Subcutaneous abdominal adipose tissue (tissue), 5 donors: ENCODE results near the gene MAGEA3.
"Not testable (repeated sequence)": the region's sequence is repeated elsewhere in the genome, so short reads cannot be mapped to it uniquely, and the experiment has no call there.

Experiments used
- H3K27ac ChIP-seq: one replicate; pipeline ENCODE4 v1.7.0; 2013; ENCODE audit warnings: low read depth, mild to moderate bottlenecking, inconsistent platforms, low read length, moderate library complexity
- H3K27me3 ChIP-seq, 5 donors: one replicate each; pipeline ENCODE4 v1.7.0; 2013; ENCODE audit warnings: low read length in 5 of 5, inconsistent platforms in 1 of 5; ENCODE audit not compliant: control insufficient read depth in 5 of 5, insufficient read depth in 4 of 5
- H3K36me3 ChIP-seq, 5 donors: one replicate each; pipeline ENCODE4 v1.7.0; 2013; ENCODE audit warnings: low read length in 5 of 5; ENCODE audit not compliant: control insufficient read depth in 5 of 5, insufficient read depth in 5 of 5
- H3K4me1 ChIP-seq, 5 donors: one replicate each; pipeline ENCODE4 v1.7.0; 2013; ENCODE audit warnings: low read length in 5 of 5, mild to moderate bottlenecking in 3 of 5, moderate library complexity in 1 of 5; ENCODE audit not compliant: control insufficient read depth in 5 of 5, insufficient read depth in 5 of 5
- H3K4me3 ChIP-seq, 5 donors: one replicate each; pipeline ENCODE4 v1.7.0; 2013; ENCODE audit warnings: low read length in 5 of 5, low read depth in 1 of 5
- H3K9ac ChIP-seq, 5 donors: one replicate each; pipeline ENCODE4 v1.7.0; 2013; ENCODE audit warnings: low read length in 5 of 5, mild to moderate bottlenecking in 4 of 5, moderate library complexity in 3 of 5
- H3K9me3 ChIP-seq, 5 donors: one replicate each; pipeline ENCODE4 v1.7.0; 2013; ENCODE audit warnings: low read length in 5 of 5; ENCODE audit not compliant: control insufficient read depth in 5 of 5
- donor health status: healthy.
- donor health status: healthy.
- donor health status: healthy.
- donor health status: healthy.
- donor health status: healthy.

The MAGEA3 gene, protein sequence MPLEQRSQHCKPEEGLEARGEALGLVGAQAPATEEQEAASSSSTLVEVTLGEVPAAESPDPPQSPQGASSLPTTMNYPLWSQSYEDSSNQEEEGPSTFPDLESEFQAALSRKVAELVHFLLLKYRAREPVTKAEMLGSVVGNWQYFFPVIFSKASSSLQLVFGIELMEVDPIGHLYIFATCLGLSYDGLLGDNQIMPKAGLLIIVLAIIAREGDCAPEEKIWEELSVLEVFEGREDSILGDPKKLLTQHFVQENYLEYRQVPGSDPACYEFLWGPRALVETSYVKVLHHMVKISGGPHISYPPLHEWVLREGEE

DNA sequence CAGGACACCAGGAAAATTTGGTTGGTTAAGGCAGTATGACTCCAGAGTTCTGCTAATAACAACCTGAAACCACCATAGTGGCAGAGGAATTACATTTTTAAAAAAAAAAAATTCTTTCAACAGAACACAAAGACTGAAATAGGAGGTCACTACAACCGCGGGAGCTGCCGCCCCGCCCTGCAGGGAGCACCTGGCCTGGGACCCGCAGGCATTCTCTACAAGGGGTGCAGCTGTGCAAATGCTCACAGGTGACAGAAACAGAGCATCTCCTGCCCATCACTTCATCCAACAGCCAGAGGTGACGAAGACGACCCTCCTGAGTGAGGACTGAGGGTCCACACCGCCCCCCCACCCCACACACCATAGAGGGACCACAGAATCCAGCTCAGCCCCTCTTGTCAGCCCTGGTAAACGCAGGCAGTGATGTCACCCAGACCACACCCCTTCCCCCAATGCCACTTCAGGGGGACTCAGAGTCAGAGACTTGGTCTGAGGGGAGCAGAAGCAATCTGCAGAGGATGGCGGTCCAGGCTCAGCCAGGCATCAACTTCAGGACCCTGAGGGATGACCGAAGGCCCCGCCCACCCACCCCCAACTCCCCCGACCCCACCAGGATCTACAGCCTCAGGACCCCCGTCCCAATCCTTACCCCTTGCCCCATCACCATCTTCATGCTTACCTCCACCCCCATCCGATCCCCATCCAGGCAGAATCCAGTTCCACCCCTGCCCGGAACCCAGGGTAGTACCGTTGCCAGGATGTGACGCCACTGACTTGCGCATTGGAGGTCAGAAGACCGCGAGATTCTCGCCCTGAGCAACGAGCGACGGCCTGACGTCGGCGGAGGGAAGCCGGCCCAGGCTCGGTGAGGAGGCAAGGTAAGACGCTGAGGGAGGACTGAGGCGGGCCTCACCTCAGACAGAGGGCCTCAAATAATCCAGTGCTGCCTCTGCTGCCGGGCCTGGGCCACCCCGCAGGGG, at the start of gene MAGEA3:
Gene MAGEA3 (plus strand): TSS at position 843 of the 980 bp plus-strand sequence. CDS start 2,039 bp downstream, outside the sequence.
- not testable (repeated sequence) for H3K9me3 ChIP-seq, H3K9ac ChIP-seq, H3K4me1 ChIP-seq, H3K27me3 ChIP-seq, H3K4me3 ChIP-seq, H3K27ac ChIP-seq, H3K36me3 ChIP-seq

DNA sequence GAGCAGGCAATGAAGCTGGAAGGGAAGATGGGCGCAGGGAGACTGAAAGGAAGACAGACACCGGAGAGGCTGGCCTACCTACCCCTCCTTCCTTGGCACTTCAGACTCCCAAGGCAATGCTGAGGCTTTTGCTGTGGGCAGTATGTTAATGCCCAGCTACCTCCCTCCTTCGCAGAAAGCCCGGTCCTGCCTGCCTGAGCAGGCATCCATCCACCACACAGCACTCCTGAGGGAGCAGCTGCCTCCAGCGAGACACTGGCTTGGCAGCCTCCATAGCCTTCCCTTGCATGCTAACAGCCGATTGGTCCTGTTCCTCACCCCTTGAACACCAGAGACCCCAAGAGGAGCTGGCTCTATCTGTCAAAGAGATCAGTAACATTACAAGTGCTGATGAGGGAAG, 46.5 kb upstream of the MAGEA3 start:
- H3K9ac ChIP-seq = no peak overlapping the region
- no peaks in the 10 kb centered on the region for H3K36me3 ChIP-seq
- H3K9me3 ChIP-seq = no peaks in the 10 kb centered on the region
- no peak overlapping the region for H3K27ac ChIP-seq
- no peaks in the 10 kb centered on the region for H3K4me1 ChIP-seq
- H3K4me3 ChIP-seq = no peak overlapping the region
- H3K27me3 ChIP-seq = peaks cover 0 to 23% (median 14%) of the 10 kb centered on the region in 5 donors

DNA sequence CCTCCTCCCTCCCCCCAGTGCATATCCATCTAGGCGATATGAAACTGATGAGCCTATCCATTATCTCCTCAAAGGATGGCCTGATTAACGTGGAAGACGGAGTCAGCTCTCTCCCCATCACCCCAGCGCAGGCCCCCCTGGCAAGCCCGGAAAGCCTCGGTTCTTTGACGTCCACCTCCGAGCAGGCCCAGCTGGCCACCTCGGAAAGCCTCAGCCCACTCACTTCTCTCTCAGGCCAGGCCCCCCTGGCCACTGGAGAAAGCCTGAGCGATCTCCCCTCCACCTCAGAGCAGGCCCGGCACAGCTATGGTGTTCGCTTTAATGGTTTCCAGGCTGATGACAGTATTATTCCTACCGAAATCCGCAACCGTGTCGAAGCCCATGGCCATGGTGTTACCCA, 46.1 kb upstream of the MAGEA3 start:
- H3K27me3 ChIP-seq = peaks cover 0 to 23% (median 14%) of the 10 kb centered on the region in 5 donors
- no peak overlapping the region for H3K4me3 ChIP-seq

DNA sequence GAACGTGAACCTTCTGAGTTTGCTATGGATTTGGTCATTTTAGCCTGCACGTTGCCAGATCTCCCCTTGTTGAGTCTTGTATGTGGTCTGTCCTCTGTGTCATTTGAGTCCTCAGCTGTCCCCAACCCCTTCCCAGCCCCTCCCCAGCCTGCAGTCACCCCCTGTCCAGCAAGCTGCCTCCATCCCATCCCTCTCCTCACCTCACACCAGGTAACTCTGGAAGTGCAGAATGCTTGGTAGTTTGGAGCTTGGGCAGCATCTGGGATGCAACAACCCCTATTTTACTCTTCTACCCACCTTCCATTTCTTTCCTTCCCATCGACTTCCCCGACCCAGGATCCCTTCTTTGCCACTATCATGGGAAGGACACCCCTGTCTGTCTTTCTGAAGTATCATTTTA, 42.5 kb upstream of the MAGEA3 start:
- Histone ChIP-seq H3K27ac (no peak overlapping the region), H3K9ac (no peak overlapping the region), H3K36me3 (no peaks in the 10 kb centered on the region), H3K9me3 (no peaks in the 10 kb centered on the region), H3K4me3 (no peak overlapping the region), H3K4me1 (no peaks in the 10 kb centered on the region), H3K27me3 (peaks cover 4 to 24% (median 14%) of the 10 kb centered on the region in 5 donors)

More for the DNA sequence above, 46.1 kb upstream of the MAGEA3 start:
- H3K27ac ChIP-seq = no peak overlapping the region
- no peaks in the 10 kb centered on the region for H3K36me3 ChIP-seq
- no peaks in the 10 kb centered on the region for H3K9me3 ChIP-seq
- no peaks in the 10 kb centered on the region for H3K4me1 ChIP-seq
- H3K9ac ChIP-seq = no peak overlapping the region

DNA sequence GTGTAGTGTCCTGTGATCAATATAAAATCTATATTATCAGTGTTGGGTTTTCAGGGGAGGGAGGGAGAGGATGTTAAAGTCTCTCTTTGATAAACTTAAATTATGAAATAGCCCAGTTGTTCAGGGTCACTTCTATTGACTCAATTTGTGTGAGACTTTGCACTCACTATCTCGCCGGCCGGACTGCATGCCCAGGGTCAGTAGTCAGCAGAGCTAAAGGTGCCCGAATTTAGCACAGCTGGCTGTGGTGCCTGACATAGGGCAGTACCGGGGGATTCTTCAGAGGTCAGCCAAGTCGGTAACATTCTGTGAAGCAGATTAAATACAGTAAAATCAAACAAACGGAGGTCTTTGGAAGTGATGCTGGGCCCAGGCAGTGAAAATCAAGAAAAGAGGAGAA, 41.7 kb upstream of the MAGEA3 start:
- Histone ChIP-seq H3K9ac (no peak overlapping the region), H3K4me3 (no peak overlapping the region), H3K4me1 (no peaks in the 10 kb centered on the region), H3K27me3 (peaks cover 3 to 23% (median 13%) of the 10 kb centered on the region in 5 donors), H3K27ac (no peak overlapping the region), H3K36me3 (no peaks in the 10 kb centered on the region), H3K9me3 (no peaks in the 10 kb centered on the region)

- Histone ChIP-seq H3K4me3 (no peak overlapping the region), H3K9ac (no peak overlapping the region), H3K27ac (no peak overlapping the region), H3K36me3 (no peaks in the 10 kb centered on the region), H3K27me3 (peaks cover 0 to 20% (median 13%) of the 10 kb centered on the region in 5 donors), H3K9me3 (peaks cover 0 to 5% (median 0%) of the 10 kb centered on the region in 5 donors), H3K4me1 (no peaks in the 10 kb centered on the region)
These were observed 40.3 kb upstream of the MAGEA3 start for GRCh38 chrX:152658302-152658701.

DNA sequence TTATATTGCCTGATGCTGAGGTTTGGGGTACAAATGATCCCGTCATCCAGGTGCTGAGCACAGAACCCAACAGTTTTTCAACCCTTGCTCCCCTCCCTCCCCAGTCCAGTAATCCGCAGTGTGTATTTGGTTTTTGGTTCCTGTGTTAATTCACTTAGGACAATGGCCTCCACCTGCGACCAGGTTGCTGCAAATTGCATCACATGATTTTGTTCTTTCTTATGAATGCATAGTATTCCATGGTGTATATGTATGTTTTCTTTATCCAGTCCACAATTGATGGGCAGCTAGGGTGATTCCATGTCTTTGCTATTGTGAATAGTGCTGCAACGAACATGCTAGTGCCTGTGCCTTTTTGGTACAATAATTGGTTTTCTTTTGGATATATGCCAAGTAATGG, 35.5 kb upstream of the MAGEA3 start:
- H3K36me3 ChIP-seq = no peaks in the 10 kb centered on the region

DNA sequence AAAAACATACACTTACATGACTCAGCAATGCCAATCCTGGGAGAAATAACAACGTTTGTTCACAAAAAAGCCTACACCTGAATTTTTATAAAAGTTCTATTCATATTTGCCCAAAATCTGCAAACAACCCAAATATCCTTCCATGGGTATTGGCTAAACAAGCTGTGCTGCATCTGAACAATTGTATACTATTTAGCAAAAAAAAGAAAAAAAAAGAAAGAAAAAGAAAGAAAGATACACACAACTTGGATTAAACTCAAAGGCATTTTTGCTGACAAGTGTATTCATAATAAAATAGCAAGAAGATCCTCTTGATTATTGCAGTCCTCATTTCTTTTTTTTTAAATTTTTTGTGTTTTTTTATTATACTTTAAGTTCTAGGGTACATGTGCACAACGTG, 24.5 kb upstream of the MAGEA3 start:
- H3K36me3 ChIP-seq = no peaks in the 10 kb centered on the region
- no peak overlapping the region for H3K9ac ChIP-seq
- H3K4me1 ChIP-seq = no peaks in the 10 kb centered on the region
- H3K9me3 ChIP-seq = peaks cover 0 to 4% (median 0%) of the 10 kb centered on the region in 5 donors
- H3K27ac ChIP-seq = no peak overlapping the region
- peaks cover 0 to 5% (median 2%) of the 10 kb centered on the region in 5 donors for H3K27me3 ChIP-seq
- no peak overlapping the region for H3K4me3 ChIP-seq

More for the DNA sequence above, 35.5 kb upstream of the MAGEA3 start:
- Histone ChIP-seq H3K4me3 (no peak overlapping the region), H3K9me3 (peaks cover 2 to 18% (median 11%) of the 10 kb centered on the region in 5 donors), H3K27me3 (peaks cover 0 to 11% (median 9%) of the 10 kb centered on the region in 5 donors), H3K4me1 (no peaks in the 10 kb centered on the region), H3K9ac (no peak overlapping the region), H3K27ac (no peak overlapping the region)

DNA sequence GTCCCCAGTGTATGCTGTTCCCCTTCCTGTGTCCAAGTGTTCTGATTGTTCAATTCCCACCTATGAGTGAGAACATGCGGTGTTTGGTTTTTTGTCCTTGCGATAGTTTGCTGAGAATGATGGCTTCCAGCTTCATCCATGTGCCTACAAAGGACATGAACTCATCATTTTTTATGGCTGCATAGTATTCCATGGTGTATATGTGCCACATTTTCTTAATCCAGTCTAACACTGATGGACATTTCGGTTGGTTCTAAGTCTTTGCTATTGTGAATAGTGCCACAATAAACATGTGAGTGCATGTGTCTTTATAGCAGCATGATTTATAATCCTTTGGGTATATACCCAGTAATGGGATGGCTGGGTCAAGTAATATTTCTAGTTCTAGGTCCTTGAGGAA, 23.9 kb upstream of the MAGEA3 start:
- H3K9me3 ChIP-seq, H3K4me1 ChIP-seq, H3K9ac ChIP-seq, H3K27ac ChIP-seq, H3K27me3 ChIP-seq, H3K36me3 ChIP-seq, H3K4me3 ChIP-seq: not testable (repeated sequence)

GRCh38 chrX:152681012-152681411, 17.6 kb upstream of the MAGEA3 start:
- H3K27me3 ChIP-seq, H3K4me1 ChIP-seq, H3K4me3 ChIP-seq, H3K27ac ChIP-seq, H3K9ac ChIP-seq, H3K9me3 ChIP-seq, H3K36me3 ChIP-seq: not testable (repeated sequence)
